Pancreas (tissue), 10 donors: ENCODE measurements around the gene EPHA6. TPM values are rescaled to one million over a fixed set of nuclear protein-coding genes. Genes with fewer than 3 reads are reported as not detected.
"Not testable (repeated sequence)": the region's sequence is repeated elsewhere in the genome, so short reads cannot be mapped to it uniquely, and the experiment has no call there.

ENCODE experiments used
- ATAC-seq, 4 donors: fragments of 200-7000 bp; cut with Tn5 transposase; one replicate each; pipeline versions ENCODE4 v1.8.0 to v1.9.1; 2020; ENCODE audit warnings: mild to moderate bottlenecking in 4 of 4, moderate library complexity in 4 of 4
- DNase-seq, 6 donors: peaks; one replicate each; pipeline ENCODE4 v3.0.0-alpha.2; 2020
- FAIRE-seq: peaks from 2 replicates; lab custom pipeline; 2012; peaks lifted over from hg19 to GRCh38; lab: Jason Lieb, UNC
- H3K27ac ChIP-seq, 4 donors: fragments of 200-600 bp; sonication (generic); 1 replicate in 3 of 4; 2 replicates in 1 of 4; pipeline versions ENCODE4 v1.5.0 to v1.8.0; 2020
- H3K27me3 ChIP-seq, 4 donors: fragments of 200-600 bp; one replicate each; pipeline ENCODE4 v1.8.0; 2021
- H3K36me3 ChIP-seq, 3 donors: fragments of 200-600 bp; sonication (generic) in 1 of 3; one replicate each; pipeline versions ENCODE4 v1.5.0 to v1.8.0; 2020 to 2021
- H3K4me1 ChIP-seq, 3 donors: fragments of 200-600 bp; one replicate each; pipeline ENCODE4 v1.8.0; 2021
- H3K4me3 ChIP-seq, 4 donors: fragments of 200-600 bp; sonication (generic) in 2 of 4; one replicate each; pipeline versions ENCODE4 v1.5.0 to v1.8.0; 2020 to 2021
- H3K9me3 ChIP-seq, 4 donors: fragments of 200-600 bp; one replicate each; pipeline ENCODE4 v1.8.0; 2021
- WGBS, 2 donors: extraction: QIAGEN DNeasy Blood & Tissue Kit; methylation state at CpG; one replicate each; pipeline ENCODE4 v1.1.7; 2013; 5-methylcytosine and 5-hydroxymethylcytosine counted together
- intact Hi-C, 3 donors: fragments of 100-400 bp; cut with DNase I; formaldehyde crosslinking; loops; one replicate each; pipeline versions ENCODE4 v1.11.1 to v1.14.2; 2022
- polyA plus RNA-seq, 2 donors: library from polyadenylated mRNA; stranded (reverse); fragments of 200-250 nt; gene quantifications; one replicate each; pipeline ENCODE4 v1.2.3, GENCODE V29; 2013
- total RNA-seq, 6 donors: library from RNA; stranded (reverse); fragmentation: NEBNext Ultra II Directional in 4 of 6; extraction: Animal tissue kit (Norgen Biotek cat#: 25700) in 4 of 6; gene quantifications; one replicate each; pipeline versions ENCODE4 v1.2.1 to v1.2.4, GENCODE V29; 2021 to 2023
- TF ChIP-seq, protein P1 (sequence below), 4 donors: fragments of 200-600 bp; sonication (generic) in 3 of 4; IDR thresholded peaks; one replicate each; pipeline versions ENCODE4 v1.5.0 to v1.8.0; 2021; ENCODE audit warnings: antibody characterized with exemption in 4 of 4
- donor health status: healthy with polysubstance abuse.
- donor health status: DM: no; HTN: no; CAD: no; lungs with moderate emphysema.
- donor health status: DM: no; HTN: no; CAD: no.
- donor health status: control.
- donor health status: control.
- donor health status: Bipolar disorder and iron deficiency.
- donor health status: DM: yes; HTN: yes; CAD: no.
- donor health status: DM: no; HTN: no; CAD: no.
- donor health status: DM: no; HTN: no; CAD: no.
- donor health status: DM: yes; HTN: yes; CAD: no.

Gene EPHA6
- total and polyA plus RNA-seq, 8 donors: 0.15 to 1.1 (median 0.57) TPM

DNA sequence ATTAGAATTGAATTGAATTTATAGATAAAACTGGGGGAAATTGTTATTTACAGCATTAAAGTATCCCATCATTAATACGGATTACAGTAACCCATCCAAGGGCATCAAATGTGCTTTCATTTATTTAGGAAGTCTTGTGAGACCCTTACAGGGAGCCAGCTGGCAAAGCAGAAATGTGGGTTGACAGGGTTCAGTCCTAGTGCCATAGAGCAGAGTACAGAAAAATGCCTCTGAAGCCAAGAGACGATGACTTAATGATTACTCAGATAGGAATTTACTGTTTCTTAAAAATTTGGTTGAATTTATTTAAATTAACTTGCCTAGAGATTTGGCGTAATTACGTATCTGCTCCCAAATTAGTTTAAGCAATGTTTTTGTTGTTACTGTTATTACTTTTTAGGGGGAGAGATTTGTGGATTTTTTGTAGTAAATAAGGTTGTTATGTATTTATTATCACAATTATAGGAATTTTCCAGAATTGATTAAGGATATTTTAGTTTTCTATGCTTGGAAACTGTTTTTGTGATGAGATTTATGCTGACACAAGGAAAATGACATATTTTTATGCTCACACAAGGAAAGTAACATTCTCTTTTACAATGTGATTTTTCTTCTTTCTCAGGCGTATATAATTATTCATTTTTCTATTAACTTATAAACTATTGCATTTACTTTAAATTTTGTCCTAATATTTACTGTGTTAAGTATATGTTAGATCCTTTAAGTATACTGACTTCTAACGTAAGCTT, 152.0 kb downstream of the EPHA6 start:
- FAIRE-seq: no peak
- Histone ChIP-seq H3K36me3 (no peaks in the 10 kb centered on the region), H3K9me3 (no peaks in the 10 kb centered on the region), H3K4me1 (no peaks in the 10 kb centered on the region), H3K27ac (no peak overlapping the region), H3K27me3 (no peaks in the 10 kb centered on the region), H3K4me3 (no peak overlapping the region)
- no peak for DNase-seq
- intact Hi-C loops: no loop called here
- TF ChIP-seq, protein P1, sequence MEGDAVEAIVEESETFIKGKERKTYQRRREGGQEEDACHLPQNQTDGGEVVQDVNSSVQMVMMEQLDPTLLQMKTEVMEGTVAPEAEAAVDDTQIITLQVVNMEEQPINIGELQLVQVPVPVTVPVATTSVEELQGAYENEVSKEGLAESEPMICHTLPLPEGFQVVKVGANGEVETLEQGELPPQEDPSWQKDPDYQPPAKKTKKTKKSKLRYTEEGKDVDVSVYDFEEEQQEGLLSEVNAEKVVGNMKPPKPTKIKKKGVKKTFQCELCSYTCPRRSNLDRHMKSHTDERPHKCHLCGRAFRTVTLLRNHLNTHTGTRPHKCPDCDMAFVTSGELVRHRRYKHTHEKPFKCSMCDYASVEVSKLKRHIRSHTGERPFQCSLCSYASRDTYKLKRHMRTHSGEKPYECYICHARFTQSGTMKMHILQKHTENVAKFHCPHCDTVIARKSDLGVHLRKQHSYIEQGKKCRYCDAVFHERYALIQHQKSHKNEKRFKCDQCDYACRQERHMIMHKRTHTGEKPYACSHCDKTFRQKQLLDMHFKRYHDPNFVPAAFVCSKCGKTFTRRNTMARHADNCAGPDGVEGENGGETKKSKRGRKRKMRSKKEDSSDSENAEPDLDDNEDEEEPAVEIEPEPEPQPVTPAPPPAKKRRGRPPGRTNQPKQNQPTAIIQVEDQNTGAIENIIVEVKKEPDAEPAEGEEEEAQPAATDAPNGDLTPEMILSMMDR (IDR thresholded peaks at IDR 0.05): no peak
- WGBS, 2 donors: 76 to 86% methylated on average over 6 of the region's 6 CpGs
- ATAC-seq: no peak

DNA sequence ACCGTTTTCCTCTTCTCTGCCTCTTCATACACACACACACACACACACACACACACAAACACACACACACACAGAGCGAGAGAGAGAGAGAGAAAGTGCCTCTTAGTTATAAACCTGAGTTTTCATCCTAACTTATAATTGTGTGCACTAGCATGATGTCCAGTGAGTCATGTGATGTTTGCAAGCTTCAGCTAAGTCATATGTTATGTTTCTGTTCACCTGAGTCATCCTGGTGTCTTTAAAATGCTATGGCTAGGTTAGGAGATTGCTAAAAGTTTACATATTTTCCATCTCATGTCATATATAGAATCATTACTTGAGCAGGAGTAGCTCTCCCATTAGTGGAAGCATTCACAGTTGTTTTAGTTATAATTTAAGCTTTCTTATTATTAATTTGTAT, 155.8 kb downstream of the EPHA6 start:
- FAIRE-seq (no peak), DNase-seq (no peak), ATAC-seq (no peak)
- no peaks in the 10 kb centered on the region for H3K4me1 ChIP-seq
- TF ChIP-seq, protein P1 (IDR thresholded peaks at IDR 0.05): no peak
- no peak overlapping the region for H3K27ac ChIP-seq
- intact Hi-C loops: no loop called here
- H3K36me3 ChIP-seq: no peaks in the 10 kb centered on the region
- no peaks in the 10 kb centered on the region for H3K9me3 ChIP-seq
- no peaks in the 10 kb centered on the region for H3K27me3 ChIP-seq
- 44 to 62% methylated on average over 2 of the region's 2 CpGs for WGBS, 2 donors
- H3K4me3 ChIP-seq: no peak overlapping the region

DNA sequence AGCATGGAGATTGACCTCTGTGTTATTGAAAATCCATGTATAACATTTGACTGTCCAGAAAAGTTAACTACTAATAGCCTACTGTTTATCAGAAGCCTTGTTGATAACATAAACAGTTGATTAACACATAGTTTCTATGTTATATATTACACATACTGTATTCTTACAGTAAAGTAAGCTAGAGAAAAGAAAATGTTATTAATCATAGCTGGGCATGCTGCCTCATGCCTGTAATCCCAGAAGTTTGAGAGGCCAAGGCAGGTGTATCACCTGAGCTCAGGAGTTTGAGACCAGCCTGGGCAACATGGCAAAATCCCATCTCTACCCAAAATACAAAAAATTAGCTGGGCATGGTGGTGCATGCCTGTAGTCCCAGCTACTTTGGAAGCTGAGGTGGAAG, 163.3 kb downstream of the EPHA6 start:
- H3K27ac ChIP-seq: no peak overlapping the region
- no peaks in the 10 kb centered on the region for H3K27me3 ChIP-seq
- ATAC-seq (no peak), FAIRE-seq (no peak), DNase-seq (no peak)
- TF ChIP-seq, protein P1 (IDR thresholded peaks at IDR 0.05): no peak
- no peaks in the 10 kb centered on the region for H3K9me3 ChIP-seq
- H3K4me1 ChIP-seq: no peaks in the 10 kb centered on the region
- no peaks in the 10 kb centered on the region for H3K36me3 ChIP-seq
- no peak overlapping the region for H3K4me3 ChIP-seq
- intact Hi-C loops: no loop called here

DNA sequence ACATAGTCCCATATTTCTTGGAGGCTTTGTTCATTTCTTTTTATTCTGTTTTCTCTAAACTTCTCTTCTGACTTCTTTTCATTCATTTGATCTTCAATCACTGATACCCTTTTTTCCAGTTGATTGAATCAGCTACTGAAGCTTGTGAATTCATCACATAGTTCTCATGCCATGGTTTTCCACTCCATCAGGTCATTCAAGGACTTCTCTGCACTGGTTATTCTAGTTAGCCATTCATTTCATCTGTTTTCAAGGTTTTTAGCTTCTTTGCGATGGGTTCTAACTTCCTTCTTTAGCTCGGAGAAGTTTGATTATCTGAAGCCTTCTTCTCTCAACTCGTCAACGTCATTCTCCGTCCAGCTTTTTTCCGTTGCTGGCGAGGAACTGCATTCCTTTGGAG, 169.3 kb downstream of the EPHA6 start:
- H3K27me3 ChIP-seq, H3K9me3 ChIP-seq, intact Hi-C loops, H3K36me3 ChIP-seq, ATAC-seq, FAIRE-seq, H3K27ac ChIP-seq, H3K4me3 ChIP-seq, H3K4me1 ChIP-seq, DNase-seq: not testable (repeated sequence)
- 79 to 89% methylated on average over 7 of the region's 7 CpGs for WGBS, 2 donors

DNA sequence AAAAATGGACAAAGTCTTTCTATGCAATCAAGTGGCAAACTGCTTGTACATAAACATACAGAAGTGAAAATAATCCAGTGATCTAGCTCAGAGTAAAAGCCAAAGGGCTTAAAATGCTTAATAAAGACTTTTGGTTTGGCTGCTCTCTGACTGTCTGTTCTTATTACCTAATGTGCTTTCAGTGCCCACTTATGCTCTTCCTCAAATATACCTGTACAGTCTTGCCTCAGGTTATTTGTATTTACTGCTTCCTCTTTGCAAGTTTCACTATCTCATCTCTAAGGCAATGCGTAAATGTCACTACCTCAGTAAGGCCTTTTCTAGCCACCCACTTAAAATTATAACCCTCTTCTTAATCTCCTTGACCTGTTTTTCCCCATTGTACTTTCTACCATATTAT, 171.8 kb downstream of the EPHA6 start:
- H3K4me1 ChIP-seq: no peaks in the 10 kb centered on the region
- no peak overlapping the region for H3K4me3 ChIP-seq
- no peak for DNase-seq
- H3K27me3 ChIP-seq: no peaks in the 10 kb centered on the region
- no peaks in the 10 kb centered on the region for H3K9me3 ChIP-seq
- TF ChIP-seq, protein P1 (IDR thresholded peaks at IDR 0.05): no peak
- no peaks in the 10 kb centered on the region for H3K36me3 ChIP-seq
- WGBS, 2 donors: 85 to 97% methylated on average over 1 of the region's 1 CpG
- no peak for ATAC-seq
- no peak for FAIRE-seq
- no peak overlapping the region for H3K27ac ChIP-seq
- intact Hi-C loops: no loop called here
